GM18951 (cell line): ENCODE measurements around the gene COG3.

Source experiments
- POLR2A ChIP-seq: IDR thresholded peaks from 4 replicates; pipeline ENCODE4 v1.6.1; 2011; ENCODE audit warnings: mild to moderate bottlenecking; ENCODE audit not compliant: insufficient read length, insufficient read depth; ENCODE audit errors: extremely low read depth
- in situ Hi-C: fragments of 300-500 bp; cut with MboI; formaldehyde crosslinking; loops from one replicate; pipeline ENCODE4 v1.12.0; 2022; ENCODE audit warnings: low sequenced_read_pairs, mixed read lengths, inconsistent platforms; ENCODE audit not compliant: unreplicated experiment

The COG3 gene

DNA sequence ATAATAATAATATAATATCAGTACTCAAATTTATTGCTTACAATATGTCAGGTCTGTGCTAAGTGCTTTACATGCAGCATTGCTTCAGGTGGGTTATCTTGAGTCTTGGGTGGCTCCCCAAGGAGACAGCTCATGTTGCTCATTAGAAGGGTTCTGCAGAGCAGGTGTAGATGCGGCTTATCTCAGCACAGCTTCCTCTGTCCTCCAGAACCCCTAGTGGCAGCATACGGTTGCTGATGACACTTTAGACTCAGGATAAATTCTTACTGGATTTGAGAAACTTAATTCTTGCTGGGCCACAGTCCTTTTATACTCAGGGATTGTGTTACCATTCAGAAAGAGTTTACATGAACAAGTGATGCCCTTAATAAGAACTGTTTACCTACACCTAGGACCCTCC is 8.9 kb downstream of the COG3 start:
- in situ Hi-C loops, result no loop called here
- no peak for TF ChIP-seq POLR2A

DNA sequence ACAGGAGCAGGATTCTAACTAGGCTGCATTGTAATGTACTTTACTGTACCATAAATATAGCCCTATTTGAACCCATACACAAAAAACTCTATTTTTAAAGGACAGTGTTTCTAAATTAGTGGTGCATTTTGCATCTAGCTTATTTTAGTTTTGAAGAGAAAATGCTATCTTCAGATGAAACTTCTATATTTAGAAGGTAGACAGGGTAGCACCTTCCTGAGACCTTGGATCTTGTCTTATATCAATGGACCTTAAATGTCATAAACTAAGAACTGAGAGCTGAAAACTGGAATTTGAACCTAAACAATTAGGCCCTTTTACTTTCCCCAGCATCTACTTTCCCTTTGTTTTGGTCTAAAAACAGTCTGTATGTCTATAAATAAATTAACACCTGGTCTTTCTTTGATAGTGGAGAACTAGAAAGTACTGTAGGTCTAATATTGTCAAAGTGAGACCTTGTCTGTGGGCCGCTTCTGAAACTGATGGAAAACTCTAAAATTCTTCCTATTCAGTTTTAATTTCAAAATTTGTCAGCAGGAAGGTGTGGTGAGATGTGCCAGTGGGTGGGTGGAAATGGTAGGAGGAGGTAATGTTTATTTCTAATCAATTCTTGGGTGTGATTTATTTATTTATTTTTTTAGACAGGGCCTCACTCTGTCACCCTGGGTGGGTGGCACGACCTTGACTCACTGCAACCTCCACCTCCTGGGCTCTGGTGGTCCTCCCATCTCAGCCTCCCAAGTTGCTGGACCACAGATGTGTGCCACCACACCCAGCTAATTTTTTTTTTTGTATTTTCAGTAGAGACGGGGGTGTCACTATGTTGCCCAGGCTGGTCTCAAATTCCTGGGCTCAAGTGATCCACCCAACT is 10.1 kb downstream of the COG3 start:
- in situ Hi-C loops, result loop anchor here (25.0 kb wide), 1 partner anchor 438 kb away; no protein-coding TSS in a partner anchor
- TF ChIP-seq POLR2A, result no peak

- in situ Hi-C loops, result loop anchor here (25.0 kb wide), 1 partner anchor 442 kb away; no protein-coding TSS in a partner anchor
These were observed 14.9 kb downstream of the COG3 start for GRCh38 chr13:45479661-45480060.

GRCh38 chr13:45481688-45482087 is 16.9 kb downstream of the COG3 start:
- in situ Hi-C loops, result loop anchor here (25.0 kb wide), 1 partner anchor 444 kb away; no protein-coding TSS in a partner anchor

More at GRCh38 chr13:45479661-45480060, 14.9 kb downstream of the COG3 start:
- no peak for TF ChIP-seq POLR2A

GRCh38 chr13:45482571-45483173 is 17.9 kb downstream of the COG3 start:
- no peak for TF ChIP-seq POLR2A
- in situ Hi-C loops, result loop anchor here (25.0 kb wide), 1 partner anchor 445 kb away; no protein-coding TSS in a partner anchor

More at GRCh38 chr13:45481688-45482087, 16.9 kb downstream of the COG3 start:
- no peak for TF ChIP-seq POLR2A

DNA sequence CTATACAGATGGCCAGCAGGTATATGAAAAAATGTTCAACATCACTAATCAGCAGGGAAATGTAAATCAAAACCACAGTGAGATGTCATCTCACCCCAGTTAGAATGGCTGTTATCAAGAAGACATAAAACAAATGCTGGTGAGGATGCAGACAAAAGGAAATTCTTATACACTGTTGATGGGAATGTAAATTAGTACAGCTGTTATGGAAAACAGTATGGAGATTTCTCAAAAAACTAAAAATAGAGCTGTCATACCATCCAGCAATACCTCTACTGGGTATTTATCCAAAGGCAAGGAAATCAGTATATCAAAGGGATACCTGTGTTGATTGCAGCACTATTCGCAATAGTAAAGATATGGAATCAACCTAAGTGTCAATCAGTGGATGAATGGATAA is 22.9 kb downstream of the COG3 start:
- in situ Hi-C loops, result loop anchor here (25.0 kb wide), 1 partner anchor 450 kb away; no protein-coding TSS in a partner anchor
- no peak for TF ChIP-seq POLR2A

DNA sequence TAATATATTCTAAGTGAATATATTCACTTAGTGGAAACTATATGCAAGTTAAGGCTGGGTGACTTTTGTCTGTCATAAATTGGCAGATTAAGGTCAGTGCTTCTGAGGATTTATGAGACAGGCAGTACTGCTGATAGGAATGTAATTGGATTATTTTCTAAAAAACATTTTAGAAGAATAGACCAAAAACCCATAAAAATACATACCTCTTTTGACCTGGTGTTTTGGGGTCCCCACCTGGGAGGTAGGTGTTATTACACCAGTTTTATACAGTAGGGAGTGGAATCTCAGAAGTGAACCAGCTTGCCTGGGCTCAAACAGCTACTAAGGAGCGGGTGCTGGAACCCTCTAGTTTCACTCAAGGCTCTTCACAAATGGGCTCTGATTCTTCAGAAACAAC is 25.3 kb downstream of the COG3 start:
- in situ Hi-C loops, result loop anchor here (25.0 kb wide), 1 partner anchor 453 kb away; no protein-coding TSS in a partner anchor
- TF ChIP-seq POLR2A, result no peak

GRCh38 chr13:45492538-45492937 is 27.8 kb downstream of the COG3 start:
- in situ Hi-C loops, result loop anchor here (25.0 kb wide), 1 partner anchor 455 kb away; no protein-coding TSS in a partner anchor
- TF ChIP-seq POLR2A, result no peak

DNA sequence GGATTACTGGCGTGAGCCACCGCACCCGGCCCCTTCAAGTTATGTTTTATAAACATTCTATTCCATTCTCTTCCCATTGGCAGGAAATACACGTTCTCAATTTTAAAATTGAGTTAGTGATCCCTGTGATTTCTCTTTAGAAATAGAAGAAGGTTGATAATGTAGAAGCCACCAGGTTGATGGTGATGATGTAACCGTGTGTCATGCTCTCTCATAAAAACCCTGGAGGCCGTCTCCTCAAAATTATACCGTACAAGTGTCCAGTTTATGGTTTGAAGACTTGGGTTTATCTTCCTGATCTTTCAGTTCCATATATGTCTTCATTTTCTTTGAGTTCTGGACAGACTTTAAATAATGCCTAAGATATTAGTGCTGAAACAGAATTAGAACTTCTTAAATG is 32.2 kb downstream of the COG3 start:
- no peak for TF ChIP-seq POLR2A
- in situ Hi-C loops, result loop anchor here (25.0 kb wide), 1 partner anchor 460 kb away; no protein-coding TSS in a partner anchor

- in situ Hi-C loops, result no loop called here
- no peak for TF ChIP-seq POLR2A
These were observed 35.9 kb downstream of the COG3 start for GRCh38 chr13:45500492-45501174.

DNA sequence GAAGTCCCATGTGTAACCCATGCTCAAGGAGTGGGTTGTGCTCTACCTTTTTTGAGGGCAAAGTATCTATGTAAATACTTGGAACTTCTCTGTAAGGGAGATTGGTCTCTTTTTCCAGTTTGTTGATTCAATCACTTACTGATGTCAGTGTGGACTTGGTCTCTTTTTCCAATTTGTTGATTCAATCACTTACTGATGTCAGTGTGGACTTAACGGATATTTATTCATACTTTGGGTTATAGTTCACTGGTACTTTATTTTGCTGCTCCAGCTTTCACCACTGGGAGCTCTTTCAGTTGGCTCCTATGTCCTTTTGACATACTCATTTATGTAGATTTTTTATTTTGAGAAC is 36.4 kb downstream of the COG3 start:
- no peak for TF ChIP-seq POLR2A
- in situ Hi-C loops, result no loop called here

GRCh38 chr13:45503658-45504057 is 38.9 kb downstream of the COG3 start:
- TF ChIP-seq POLR2A, result no peak
- in situ Hi-C loops, result no loop called here

GRCh38 chr13:45506811-45507210 is 42.1 kb downstream of the COG3 start:
- in situ Hi-C loops, result no loop called here
- no peak for TF ChIP-seq POLR2A
